Stimulated activated CD8-positive, alpha-beta memory T cell treated with anti-CD3 and anti-CD28 coated beads, Interleukin-2, amount 100 ng/mL, for 1 hour (primary cell): ENCODE data around the gene TMIGD1.

Source experiments
- DNase-seq, 2 donors: peaks; one replicate each; pipeline ENCODE4 v3.0.0-alpha.2; 2020; ENCODE audit warnings: low read depth in 2 of 2

Gene TMIGD1, protein sequence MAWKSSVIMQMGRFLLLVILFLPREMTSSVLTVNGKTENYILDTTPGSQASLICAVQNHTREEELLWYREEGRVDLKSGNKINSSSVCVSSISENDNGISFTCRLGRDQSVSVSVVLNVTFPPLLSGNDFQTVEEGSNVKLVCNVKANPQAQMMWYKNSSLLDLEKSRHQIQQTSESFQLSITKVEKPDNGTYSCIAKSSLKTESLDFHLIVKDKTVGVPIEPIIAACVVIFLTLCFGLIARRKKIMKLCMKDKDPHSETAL

DNA sequence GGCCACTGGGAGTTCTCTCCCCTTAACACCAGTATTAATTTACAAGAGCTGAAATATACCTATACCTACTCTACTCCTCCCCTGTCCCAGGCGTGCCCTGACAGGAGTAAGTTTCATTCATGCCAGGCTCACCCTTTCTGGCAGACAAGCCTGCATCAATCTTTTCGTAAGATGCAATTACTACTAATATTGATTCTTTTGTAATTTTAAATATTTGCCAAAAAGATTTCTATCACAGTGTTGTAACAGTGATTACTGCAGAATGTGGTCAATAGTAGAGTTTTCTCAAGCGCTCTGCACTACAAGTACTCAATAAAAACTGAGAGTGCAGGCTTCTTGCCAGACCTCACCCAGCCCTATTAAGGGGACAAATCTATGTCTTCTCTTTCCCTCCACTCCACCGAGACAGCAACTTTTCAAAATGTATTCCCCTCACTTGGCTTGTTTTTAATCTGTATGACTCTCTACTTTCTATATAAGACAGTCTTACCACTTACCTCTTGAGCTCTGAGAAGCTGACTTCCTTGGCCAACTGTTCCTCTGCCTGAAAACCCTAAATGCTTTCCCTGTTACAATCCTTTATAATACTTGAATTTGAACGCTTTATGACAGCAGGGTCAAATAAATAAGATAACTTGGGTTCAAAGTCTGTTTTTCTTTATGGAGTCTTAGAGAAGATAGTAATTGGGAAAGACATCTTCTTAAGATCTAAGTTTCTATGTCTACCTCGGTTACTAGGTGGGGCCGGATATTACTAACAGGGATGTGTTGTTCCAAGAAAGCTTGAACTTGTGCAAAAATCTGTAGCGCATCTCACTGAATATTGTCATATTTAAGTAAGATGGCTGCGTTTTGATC is at the start of gene TMIGD1:
TMIGD1 (minus strand) TSS at position 555 of the 858 bp plus-strand sequence. CDS start 1,924 bp downstream, outside the sequence.
- no peak for DNase-seq

DNA sequence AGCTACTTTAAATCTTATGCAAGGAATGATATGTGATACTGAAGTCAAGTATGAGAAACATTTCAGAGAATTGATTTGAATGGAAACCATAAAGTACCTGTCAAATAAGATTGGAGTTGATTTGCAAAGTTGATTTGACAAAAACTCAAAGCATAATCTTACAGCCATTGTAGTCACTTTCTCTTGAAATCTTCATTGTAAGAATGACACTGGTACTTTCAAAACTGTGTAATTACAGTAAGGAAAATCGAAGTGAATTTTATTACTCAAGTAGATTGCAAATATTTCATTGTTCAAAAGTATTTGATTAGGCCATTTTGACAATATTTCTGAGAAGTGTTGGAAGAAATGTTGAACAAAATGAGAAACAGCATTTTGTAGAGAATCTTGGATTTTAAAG is 48.5 kb upstream of the TMIGD1 start:
- DNase-seq = no peak

DNA sequence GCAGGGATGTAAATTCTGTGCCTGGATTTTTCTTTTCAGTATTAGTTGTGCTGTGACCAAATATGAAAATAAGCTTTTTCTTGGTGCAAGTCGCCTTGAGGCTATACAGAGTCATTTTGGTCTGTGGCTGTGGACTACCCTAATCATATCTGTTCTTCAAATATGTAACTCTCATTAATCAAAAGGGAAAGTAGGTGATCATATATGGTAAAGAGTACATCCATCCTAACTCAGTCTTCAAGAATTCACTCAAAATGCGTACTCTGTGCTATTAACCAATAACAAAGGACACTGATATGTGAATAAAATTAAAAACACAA is 47.4 kb upstream of the TMIGD1 start:
- DNase-seq = no peak

DNA sequence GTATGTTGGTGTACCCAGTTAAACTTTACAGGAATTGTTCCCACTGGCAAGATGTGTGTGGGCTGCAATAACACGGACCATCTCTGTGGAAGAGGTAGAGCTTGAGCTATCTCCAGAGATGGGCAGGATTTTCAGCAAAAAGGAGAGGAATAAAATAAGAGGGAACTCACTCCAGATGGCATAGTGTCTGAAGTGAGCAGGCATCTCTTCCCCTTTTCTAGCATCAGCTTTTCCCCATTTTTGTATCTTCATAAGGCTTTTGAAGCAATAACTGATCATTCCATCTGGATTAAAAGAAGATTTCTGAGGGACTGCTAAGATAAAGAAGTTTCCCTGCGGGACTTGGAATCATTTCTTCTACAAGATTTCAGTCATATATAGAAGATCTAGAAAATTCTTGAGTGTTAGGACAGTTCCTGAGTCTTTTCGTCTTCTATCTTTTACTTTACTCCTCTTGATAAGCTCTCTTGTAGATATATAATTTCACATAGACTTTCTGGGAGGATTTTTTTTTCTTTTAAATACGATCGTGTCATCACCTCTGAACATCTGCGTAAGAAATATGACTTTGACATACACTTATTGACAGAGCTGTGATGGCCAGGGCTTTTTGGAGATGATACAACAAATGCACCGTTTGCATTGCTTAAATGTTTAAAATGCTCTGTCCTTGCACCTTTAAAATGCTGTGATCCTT is 46.9 kb upstream of the TMIGD1 start:
- no peak for DNase-seq

DNA sequence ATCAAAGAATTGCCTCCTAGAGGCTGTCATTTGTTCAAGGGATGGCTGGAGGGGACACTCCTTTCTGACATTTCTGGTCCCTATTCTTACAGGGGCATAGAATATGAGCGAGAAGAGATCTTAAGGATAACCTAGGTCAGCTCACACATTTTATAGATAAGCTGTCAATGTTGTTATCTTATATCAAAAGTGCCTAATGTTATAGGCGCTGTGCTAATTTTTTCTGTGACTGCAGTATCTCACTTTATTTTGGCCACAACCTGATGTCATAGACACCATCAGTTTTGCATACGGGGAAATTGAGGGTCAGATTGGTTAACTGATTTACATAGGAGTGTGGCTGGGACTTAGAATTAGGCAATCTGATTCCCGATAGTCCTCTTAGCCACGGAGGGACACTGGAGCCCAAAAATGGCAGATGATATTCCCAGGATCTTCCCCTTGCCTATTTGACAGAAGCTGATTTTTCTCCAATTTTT is 46.1 kb upstream of the TMIGD1 start:
- no peak for DNase-seq

DNA sequence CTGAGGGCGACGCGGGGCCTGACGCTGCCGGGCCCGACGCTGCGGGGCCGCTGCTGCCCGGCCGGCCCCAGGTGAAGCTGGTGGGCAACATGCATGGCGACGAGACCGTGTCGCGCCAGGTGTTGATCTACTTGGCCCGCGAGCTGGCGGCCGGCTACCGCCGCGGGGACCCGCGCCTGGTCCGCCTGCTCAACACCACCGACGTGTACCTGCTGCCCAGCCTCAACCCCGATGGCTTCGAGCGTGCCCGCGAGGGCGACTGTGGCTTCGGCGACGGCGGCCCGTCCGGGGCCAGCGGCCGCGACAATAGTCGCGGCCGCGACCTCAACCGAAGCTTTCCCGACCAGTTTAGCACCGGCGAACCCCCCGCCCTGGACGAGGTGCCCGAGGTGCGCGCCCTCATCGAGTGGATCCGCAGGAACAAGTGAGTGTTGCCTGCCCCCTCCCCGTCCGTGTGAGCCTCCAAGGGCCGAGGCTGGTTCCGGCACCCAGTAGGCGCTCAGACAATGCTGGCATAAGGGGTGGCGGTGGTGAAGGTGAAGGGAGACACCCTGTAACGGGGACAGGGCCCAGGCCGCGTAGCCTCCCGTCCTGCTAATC is 45.5 kb upstream of the TMIGD1 start:
- DNase-seq = no peak

DNA sequence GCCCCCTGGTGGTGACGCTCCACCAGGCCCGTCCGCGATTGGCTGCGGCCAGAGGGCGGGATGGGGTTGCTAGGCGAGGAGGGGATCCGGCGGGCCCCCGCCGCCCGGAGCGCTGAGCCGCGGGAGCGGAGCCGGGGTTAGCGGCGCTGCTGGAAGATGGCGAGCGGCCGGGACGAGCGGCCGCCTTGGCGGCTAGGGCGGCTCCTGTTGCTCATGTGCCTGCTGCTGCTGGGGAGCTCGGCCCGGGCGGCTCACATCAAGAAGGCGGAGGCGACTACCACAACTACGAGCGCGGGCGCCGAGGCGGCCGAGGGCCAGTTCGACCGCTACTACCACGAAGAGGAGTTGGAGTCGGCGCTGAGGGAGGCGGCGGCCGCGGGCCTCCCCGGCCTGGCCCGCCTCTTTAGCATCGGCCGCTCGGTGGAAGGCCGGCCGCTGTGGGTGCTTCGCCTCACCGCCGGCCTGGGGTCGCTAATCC is 45.0 kb upstream of the TMIGD1 start, which contains the start of gene CPD:
CPD (plus strand) TSS at position 103 of the 478 bp plus-strand sequence; CDS start at position 157, 54 bp downstream.
- peak; percentile 95 for DNase-seq

DNA sequence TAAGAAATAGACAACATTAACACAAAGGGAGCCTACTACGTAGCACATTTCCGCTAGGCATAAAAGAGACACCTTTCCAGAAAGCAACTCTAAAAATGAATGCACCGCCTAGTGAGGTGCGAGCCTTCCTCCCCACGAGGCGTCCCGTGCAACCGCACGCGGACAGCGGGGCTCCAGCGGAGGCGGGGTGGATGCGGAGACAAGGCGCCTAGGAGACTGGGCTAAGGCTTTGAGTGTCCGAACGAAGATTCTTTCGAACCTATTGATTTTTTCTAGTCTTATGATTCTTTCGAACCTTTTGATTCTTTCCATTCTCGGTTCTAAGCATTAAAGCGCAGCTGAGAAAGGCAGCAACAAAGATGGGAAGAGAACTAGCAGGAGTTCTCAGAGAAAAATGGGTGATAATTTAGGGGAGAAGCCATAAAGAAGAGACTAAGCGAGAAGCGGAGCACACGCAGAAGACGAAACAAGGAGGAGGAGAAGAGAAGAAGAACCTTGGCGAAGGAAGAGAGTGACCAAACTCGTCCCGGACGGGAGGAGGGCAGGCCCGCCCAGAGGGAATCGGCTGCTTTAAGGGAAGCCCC is 44.5 kb upstream of the TMIGD1 start:
- peak in 1 of 2 donors; percentile 37 for DNase-seq

DNA sequence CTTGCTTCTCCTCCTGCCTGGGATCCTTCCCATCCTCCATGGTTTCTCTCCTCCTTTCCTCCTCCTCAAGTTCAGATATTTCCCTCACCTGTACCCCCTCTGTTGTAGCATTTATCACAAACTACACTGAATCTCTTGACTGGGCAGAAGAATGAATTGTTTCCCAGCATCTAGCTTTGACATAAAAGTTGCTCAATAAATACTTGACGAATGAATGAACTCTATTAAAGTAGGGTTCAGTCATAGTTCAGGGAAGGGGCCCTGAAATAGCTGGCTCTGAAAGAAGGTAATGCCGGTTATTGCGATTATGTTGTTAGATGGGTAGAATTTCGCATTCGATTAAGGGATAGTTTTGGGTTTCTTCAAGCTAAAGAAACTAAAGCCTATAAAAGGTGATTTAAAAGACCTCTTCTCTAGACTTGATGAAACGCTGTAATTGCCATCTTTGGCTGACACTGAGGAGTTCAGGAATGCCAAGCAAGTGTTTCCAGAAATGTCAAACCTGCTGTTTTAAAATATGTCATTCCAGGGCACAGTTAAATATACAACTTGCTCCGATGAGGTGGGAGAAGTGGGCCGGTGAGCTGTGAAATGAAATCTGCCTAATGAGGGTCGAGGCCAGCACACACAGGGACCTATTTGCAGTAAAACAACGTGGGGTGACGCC is 43.9 kb upstream of the TMIGD1 start:
- DNase-seq = no peak

DNA sequence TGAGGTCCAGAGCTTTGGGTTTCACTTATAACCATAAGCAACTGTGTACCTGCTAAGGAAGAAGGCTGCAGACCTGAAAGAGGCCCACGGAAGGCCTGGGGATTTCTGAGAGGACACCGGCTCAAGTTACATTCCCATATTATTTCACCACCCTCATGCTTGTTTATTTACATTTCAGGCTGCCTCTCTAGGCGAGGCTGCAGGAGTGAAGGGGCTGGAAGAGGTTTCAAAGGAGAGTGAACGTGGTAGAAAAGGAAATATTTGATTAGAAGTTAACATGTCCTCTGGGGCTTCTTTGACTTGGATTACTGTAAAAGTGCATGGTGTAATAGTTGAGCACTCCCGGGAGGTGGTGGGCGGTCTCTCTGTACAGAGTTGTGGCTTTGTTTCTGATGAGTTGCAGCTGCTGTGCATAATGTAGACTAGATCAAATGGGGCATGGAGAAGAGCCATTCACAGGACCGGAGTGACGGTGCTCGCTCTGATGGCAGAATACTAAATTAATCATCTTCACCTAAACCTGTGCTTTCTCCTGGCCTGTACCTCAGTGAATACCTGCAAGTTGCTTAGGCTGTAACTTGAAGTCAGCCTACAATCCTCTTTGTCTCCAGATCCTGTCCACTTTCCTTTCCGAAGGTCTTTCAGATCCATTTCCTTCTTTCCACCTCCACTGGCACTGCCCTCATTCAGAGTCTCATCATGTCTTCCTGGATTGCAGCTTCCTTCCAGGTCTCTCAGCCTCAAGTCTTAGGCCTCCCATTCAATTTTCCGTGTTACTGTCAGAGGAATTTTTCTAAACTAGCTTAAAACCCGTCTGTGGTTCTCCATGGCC is 43.0 kb upstream of the TMIGD1 start:
- DNase-seq = no peak

DNA sequence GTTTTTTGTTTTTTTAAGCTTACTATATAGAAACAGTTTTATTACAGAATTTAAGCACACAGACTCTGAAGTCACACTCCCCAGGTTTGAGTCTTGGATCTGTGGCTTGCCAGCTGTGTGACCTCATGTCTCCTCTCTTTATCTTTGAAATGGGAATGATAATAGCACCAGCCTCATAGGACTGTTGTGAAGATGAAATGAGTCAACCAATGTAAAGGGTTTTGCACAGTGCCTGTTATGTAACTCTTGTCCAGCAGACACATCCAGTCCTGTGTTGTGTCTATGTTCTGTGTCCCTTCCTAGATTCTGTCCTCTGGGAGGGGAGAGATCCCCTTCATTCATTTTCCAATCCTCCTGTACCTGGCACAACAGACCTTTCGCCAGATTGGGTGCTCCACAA is 41.8 kb upstream of the TMIGD1 start:
- DNase-seq = no peak

DNA sequence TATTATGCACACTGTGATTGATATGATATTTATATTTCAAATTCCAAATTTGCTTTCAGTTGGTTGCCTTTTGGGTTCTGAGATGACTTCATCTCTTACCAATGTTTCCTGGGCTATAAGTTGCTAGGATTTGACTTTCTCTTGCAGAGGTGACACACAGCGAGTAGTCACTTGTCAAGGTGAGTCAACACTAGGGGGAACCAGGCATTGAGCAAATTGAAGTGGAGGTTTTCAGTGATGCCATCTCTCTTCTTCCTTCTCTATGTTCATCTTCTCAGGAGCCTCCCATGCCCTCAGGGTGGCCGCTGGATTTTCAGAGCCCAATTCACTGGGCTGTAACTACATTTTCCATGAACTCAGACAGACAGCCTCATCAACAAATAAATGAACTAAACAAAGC is 38.9 kb upstream of the TMIGD1 start:
- DNase-seq = no peak

DNA sequence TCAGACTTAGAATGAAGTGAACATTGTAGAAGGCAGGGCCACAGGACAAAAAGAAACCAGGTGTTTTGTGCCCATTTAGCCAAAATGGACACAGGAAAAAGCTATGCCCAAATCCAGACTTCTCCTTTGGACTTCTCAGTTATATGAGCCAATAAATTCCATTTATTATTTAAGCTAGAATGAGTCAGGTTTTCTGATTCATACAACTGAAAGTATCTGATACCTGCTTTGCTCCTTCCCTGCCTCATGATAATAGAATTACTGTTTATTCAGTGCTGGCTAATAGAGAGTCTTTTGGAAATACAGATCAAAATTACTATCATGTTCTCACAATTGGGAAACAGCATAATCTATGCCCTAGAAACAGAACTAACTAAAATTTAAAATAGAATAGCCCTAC is 36.1 kb upstream of the TMIGD1 start:
- no peak for DNase-seq

DNA sequence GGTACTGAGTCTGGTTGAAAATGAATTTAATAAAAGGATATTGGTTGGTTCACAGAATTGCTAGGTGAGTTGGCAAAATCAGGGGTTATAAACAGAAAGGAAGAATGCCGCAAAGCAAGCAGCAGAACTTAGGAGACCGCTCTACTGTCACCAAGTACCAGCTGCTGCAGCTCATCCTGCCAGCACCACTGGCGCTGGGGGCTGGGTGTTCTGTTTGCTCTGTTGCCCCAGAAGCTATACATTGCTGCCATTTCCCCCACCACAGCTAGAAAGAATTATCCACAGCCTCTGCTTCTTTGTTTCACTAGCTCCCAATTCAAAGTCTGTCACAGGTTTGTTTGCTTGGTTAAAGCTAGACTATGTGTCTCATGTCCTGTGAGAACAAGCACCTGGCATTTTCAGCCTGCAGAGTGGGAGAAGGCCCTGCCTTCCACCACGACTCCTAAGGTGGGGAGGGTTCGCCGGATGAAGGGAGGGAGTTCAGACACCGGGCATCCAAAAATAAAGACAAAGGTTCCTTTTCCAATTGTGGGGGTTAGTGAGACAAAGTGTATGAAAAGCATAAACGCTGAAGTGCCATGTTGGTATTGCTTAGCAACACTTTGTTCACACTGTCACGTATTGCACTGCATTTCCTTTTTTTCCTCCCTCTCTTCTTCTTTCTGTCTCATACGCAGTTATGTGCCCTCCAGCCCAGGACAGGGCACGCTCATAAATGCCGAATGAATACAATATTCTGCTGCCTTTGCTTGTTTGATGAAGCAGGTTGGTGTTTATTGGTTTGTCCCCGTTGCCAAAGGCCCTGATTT is 35.3 kb upstream of the TMIGD1 start:
- DNase-seq = no peak

DNA sequence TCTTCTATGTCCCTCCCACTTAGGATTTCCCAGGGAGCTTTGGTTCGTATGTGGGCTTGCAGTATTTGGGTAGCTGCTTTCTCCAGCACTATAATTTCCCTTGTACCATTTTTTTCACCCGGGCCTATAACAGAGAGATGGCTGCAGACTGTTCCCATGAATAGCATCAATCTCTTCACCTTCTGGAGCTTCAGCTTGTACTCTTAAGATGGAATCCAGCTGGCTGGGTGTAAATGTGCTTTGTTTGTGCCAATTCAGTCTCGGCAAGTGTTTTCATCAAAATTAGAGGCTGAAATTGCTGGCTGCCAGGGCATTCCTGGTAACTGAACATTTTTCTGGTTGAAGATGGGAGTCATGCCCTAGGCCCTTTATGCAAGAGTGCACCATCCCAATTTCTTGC is 32.7 kb upstream of the TMIGD1 start:
- DNase-seq = no peak

DNA sequence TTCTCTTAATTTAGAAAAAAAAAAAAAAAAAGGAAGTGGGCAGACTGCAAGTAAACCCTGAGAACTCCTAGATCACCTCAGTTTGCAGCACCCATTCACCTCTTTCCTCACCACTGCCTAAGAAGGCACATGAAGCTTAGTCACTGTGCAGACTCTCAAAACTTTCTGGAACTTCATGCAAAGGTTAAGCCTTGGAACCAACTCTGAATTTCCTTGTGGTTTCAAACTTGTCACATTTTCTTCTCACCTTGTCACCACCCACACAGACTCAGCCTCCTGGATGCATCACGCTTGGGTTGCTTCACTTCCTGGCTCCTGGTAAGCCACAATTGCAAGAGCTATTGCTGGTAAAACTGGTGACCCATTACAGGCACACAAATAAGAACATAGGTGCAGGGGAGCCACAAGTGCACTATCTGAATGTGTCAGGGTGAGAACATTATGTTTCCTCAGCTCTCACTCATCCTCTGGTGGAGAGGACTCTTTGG is 29.9 kb upstream of the TMIGD1 start:
- DNase-seq = peak; percentile 41 to 54

DNA sequence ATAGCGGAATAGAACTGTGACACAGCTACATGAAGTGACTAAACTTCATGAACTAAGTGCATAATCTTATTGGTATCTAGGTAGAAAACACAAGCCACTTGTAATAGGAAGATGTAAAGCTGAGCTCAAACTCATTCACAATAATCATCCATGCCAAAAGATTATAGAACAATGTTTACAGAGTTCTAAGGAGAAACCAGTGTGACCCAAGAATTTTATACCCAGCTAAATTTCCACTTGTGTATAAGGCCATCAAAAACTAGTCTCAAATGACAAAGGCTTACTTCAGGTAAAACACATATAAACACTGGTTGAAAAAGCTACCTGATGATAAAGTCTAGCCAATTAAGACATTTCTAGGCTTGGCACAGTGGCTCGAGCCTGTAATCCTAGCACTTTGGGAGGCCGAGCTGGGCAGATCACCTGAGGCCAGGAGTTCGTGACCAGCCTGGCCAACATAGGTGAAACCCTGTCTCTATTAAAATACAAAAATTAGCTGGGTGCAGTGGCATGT is 28.0 kb upstream of the TMIGD1 start:
- DNase-seq = no peak

DNA sequence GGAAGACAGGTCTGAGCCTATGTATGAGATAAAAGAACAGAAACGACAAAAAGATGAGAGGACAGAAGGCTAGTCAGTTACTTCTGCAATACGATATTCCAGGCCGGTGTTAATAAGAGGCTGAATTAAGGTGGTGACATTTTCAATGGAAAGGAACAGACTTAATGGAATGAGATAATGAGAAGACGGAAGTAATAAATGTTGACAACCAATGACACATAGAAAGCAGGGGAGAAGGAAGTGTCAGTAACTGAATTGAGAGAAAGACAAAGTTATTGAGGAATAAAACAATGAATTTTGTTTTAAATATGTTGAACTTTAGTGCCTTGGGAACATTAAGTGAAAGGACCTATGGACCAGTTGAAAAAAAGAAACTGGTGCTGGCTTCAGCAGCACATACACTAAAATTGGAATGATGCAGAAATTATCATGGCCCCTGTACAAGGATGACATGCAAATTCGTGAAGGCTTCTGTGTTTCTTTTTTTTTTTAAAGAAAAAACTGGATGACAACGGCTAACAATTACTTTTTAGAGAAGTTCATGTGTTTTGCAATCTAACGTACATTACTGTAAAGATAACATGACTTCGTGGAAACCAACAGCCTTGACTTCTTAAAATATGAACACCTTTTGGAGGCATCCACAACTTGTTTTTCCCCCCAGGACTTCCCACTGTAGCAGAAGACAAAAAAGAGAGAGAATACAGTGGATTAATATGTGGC is 26.4 kb upstream of the TMIGD1 start:
- DNase-seq = no peak
